Testis (tissue), 5 donors: ENCODE results near the gene LYSMD2. TPM values are rescaled to one million over a fixed set of nuclear protein-coding genes. Genes with fewer than 3 reads are reported as not detected.
"Not testable (repeated sequence)": the region's sequence is repeated elsewhere in the genome, so short reads cannot be mapped to it uniquely, and the experiment has no call there.

Experiments
- DNase-seq: peaks from one replicate; pipeline ENCODE4 v3.0.0-alpha.2; 2019
- H3K27ac ChIP-seq, 2 donors: fragments of 200-600 bp; sonication (generic); one replicate each; pipeline ENCODE4 v1.5.1; 2019
- H3K27me3 ChIP-seq: fragments of 200-600 bp; sonication (generic); one replicate; pipeline ENCODE4 v1.5.1; 2019
- H3K36me3 ChIP-seq: fragments of 200-600 bp; sonication (generic); one replicate; pipeline ENCODE4 v1.5.1; 2017; ENCODE audit warnings: low read depth; ENCODE audit errors: missing control alignments
- H3K4me1 ChIP-seq: fragments of 200-600 bp; sonication (generic); one replicate; pipeline ENCODE4 v1.5.1; 2019
- H3K4me3 ChIP-seq, 2 donors: fragments of 200-600 bp; sonication (generic); one replicate each; pipeline ENCODE4 v1.5.1; 2017 to 2019
- H3K9me3 ChIP-seq: fragments of 200-600 bp; sonication (generic); one replicate; pipeline ENCODE4 v1.5.1; 2017
- POLR2A ChIP-seq: fragments of 450-650 bp; IDR thresholded peaks from one replicate; pipeline ENCODE4 v1.6.1; 2017; ENCODE audit warnings: antibody characterized with exemption, mild to moderate bottlenecking, moderate library complexity
- WGBS, 2 donors: methylation state at CpG; one replicate each; pipeline ENCODE4 v1.1.5; 2018; 5-methylcytosine and 5-hydroxymethylcytosine counted together
- intact Hi-C: fragments of 100-400 bp; cut with DNase I; formaldehyde crosslinking; loops from one replicate; pipeline ENCODE4 v1.15.1; 2023; ENCODE audit warnings: low total_unique reads
- long read RNA-seq, 2 donors: transcript quantifications; one replicate each; lab custom pipeline, GENCODE V29; 2026
- polyA plus RNA-seq: library from polyadenylated mRNA; stranded (reverse); fragments of 350-450 nt; fragmentation: Illumina TruSeq; extraction: RNeasy Lipid Tissue Mini Kit (QIAGEN cat#74804); gene quantifications from one replicate; pipeline ENCODE4 v1.2.3, GENCODE V29; 2014; ENCODE audit warnings: low read depth, low replicate concordance; ENCODE audit not compliant: insufficient read depth
- total RNA-seq, 2 donors: library from RNA; depleted of rRNA; stranded (reverse); fragments of >200 nt; gene quantifications; one replicate each; pipeline ENCODE4 v1.2.3, GENCODE V29; 2016
- TF ChIP-seq, protein P1 (sequence below), 3 experiments: fragments of 450-650 bp in 2 of 3; fragments of 200-600 bp in 1 of 3; sonication (generic) in 1 of 3; IDR thresholded peaks; one replicate each; pipeline ENCODE4 v1.5.1; 2016 to 2019; ENCODE audit warnings: antibody characterized with exemption in 3 of 3, mild to moderate bottlenecking in 2 of 3, moderate library complexity in 1 of 3

Gene LYSMD2, protein sequence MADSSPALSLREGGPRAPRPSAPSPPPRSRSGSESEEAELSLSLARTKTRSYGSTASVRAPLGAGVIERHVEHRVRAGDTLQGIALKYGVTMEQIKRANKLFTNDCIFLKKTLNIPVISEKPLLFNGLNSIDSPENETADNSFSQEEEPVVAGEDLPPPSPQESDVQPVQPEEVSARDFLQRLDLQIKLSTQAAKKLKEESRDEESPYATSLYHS
- total RNA-seq (10 to 100 TPM; 18.7 to 19.9 TPM), polyA plus RNA-seq (21.1 TPM)
- long read RNA-seq, donor 1, partial matches to known transcripts: 0 of 4 reads
- long read RNA-seq, donor 1, other reads (novel, unspliced or antisense): 0 of 4 reads
- long read RNA-seq, donor 2, partial matches to known transcripts: 0 of 2 reads
- long read RNA-seq, donor 2, other reads (novel, unspliced or antisense): 0 of 2 reads

DNA sequence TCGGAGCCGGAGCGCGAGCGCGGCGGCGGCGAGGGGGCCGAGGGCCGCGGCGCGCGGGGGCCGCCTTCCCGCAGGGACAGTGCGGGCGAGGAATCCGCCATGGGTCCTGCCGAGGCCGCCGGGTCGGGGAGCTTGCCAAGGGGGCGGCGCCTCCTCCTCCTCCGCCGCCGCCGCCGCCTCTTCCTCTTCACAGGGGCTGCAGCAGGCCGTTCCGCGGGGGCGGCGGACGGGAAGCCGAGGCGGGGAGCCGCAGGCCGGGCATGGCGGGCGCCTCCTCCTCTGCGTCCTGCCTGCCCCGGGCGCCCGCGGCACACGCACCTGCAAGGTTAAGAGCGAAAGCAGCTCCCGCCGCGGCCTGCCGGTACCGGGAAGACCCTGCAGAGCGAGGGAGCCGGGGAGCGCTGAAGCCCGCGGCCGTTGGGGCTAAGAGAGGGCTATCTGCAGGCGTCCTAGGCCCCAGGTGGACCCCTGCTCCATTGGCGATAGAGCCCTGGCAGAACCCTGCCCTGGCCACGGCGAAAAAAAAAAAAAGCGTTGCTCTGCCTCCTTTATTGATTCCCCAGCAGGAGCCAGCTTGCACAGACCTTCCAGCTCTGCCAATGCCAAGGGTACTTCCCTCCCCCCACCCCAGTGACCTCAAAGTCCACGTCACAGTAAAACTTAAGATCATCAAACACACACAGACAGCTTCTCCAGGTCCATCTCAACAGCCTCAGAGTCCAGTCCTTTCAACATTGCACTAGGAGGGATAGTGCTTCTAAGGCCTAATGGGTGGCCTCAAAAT lies at the start of gene LYSMD2:
LYSMD2 (minus strand) TSS at position 134 of the 784 bp plus-strand sequence; CDS start at position 101, 33 bp downstream.
- Histone ChIP-seq H3K36me3 (no peaks in the 10 kb centered on the region), H3K4me1 (peaks cover 9% of the 10 kb centered on the region), H3K27me3 (no peaks in the 10 kb centered on the region), H3K4me3 (peak within 1 kb of the TSS; percentile 79 to 80), H3K27ac (peak within 1 kb of the TSS; percentile 73 to 82), H3K9me3 (no peaks in the 10 kb centered on the region)
- no peak for TF ChIP-seq POLR2A
- TF ChIP-seq, protein P1, sequence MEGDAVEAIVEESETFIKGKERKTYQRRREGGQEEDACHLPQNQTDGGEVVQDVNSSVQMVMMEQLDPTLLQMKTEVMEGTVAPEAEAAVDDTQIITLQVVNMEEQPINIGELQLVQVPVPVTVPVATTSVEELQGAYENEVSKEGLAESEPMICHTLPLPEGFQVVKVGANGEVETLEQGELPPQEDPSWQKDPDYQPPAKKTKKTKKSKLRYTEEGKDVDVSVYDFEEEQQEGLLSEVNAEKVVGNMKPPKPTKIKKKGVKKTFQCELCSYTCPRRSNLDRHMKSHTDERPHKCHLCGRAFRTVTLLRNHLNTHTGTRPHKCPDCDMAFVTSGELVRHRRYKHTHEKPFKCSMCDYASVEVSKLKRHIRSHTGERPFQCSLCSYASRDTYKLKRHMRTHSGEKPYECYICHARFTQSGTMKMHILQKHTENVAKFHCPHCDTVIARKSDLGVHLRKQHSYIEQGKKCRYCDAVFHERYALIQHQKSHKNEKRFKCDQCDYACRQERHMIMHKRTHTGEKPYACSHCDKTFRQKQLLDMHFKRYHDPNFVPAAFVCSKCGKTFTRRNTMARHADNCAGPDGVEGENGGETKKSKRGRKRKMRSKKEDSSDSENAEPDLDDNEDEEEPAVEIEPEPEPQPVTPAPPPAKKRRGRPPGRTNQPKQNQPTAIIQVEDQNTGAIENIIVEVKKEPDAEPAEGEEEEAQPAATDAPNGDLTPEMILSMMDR (IDR thresholded peaks at IDR 0.05): no peak
- intact Hi-C loops: no loop called here
- WGBS, 2 donors: 0 to 2% methylated on average over 9 to 27 of the region's 67 CpGs
- peak; percentile 82 for DNase-seq

DNA sequence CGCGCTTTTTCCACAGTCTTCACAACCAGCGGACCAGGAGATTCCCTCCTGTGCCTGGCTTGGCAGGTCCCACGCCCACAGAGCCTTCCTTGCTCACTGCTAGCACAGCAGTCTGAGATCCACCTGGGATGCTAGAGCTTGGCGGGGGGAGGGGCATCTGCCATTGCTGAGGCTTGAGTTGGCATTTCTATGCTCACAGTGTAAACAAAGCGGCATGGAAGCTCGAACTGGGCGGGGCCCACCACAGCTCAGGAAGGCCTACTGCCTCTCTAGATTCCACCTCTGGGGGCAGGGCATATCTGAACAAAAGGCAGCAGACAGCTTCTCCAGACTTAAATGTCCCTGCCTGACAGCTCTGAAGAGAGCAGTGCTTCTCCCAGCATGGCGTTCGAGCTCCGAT lies 49.7 kb upstream of the LYSMD2 start:
- H3K4me1 ChIP-seq, DNase-seq, H3K36me3 ChIP-seq, H3K9me3 ChIP-seq, H3K27ac ChIP-seq, H3K4me3 ChIP-seq, H3K27me3 ChIP-seq, intact Hi-C loops: not testable (repeated sequence)
- WGBS, 2 donors: 95 to 97% methylated on average over 11 of the region's 11 CpGs

DNA sequence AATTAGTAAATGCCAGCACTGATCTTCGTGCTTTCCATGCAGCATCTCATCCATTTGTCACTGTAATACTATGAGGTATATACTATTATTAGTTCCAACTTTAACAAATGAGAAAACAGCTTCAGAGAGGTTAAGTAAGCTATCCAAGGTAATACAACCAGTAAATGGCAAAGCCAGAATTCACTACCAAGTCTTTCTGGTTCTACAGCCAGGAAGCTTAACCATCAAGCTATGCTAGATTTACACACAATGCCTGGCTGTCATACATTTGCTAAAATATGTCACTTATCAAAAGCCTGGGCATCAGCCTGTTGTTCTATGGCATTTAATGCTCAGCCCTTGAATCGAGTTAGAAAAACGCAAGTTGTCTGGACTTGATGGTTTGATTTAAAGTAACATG lies 46.5 kb upstream of the LYSMD2 start:
- no peaks in the 10 kb centered on the region for H3K36me3 ChIP-seq
- no peak for DNase-seq

DNA sequence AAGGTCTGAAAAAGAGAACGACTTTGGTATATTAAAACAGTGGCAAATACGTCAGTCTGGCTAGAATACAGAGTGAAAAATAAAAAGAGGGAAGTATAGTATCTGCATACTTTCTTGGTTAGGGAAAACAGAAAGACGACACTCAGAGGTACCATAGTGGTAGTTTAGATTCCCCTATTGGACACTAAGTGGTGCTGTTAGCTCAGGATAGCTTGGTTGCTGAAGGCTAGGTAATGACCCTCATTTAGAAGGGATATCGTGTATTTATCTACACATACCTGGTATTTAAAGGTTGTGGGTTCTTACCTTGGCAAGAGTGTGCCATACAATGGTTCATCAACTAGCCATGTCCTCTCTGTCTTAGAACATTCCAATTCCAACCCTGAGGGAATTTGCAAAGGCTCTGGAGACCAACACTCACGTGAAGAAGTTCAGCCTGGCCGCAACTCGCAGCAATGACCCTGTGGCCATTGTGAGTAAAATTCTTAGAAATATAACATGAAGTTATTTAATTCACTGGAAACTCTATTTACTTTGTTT lies 45.0 kb upstream of the LYSMD2 start:
- intact Hi-C loops: no loop called here
- WGBS, 2 donors: 84 to 89% methylated on average over 7 of the region's 7 CpGs
- no peaks in the 10 kb centered on the region for H3K36me3 ChIP-seq

More for the DNA sequence above, 46.5 kb upstream of the LYSMD2 start:
- Histone ChIP-seq H3K27ac (no peak overlapping the region), H3K9me3 (no peaks in the 10 kb centered on the region), H3K4me3 (no peak overlapping the region), H3K4me1 (no peaks in the 10 kb centered on the region), H3K27me3 (no peaks in the 10 kb centered on the region)
- TF ChIP-seq, protein P1 (IDR thresholded peaks at IDR 0.05): no peak
- TF ChIP-seq POLR2A: no peak
- 92 to 96% methylated on average over 3 of the region's 3 CpGs for WGBS, 2 donors
- intact Hi-C loops: no loop called here

More for the DNA sequence above, 45.0 kb upstream of the LYSMD2 start:
- no peak overlapping the region for H3K4me3 ChIP-seq
- no peak for DNase-seq
- no peaks in the 10 kb centered on the region for H3K9me3 ChIP-seq
- no peak for TF ChIP-seq POLR2A
- TF ChIP-seq, protein P1 (IDR thresholded peaks at IDR 0.05): no peak
- no peak overlapping the region for H3K27ac ChIP-seq
- H3K27me3 ChIP-seq: no peaks in the 10 kb centered on the region
- H3K4me1 ChIP-seq: no peaks in the 10 kb centered on the region
